Uterus (tissue), 2 donors: ENCODE data around the gene S100A7A.

Experiments used
- CTCF ChIP-seq, 4 experiments: fragments of 200-600 bp in 2 of 4; fragments of 450-650 bp in 2 of 4; sonication (generic) in 2 of 4; IDR thresholded peaks; one replicate each; pipeline ENCODE4 v1.5.1; 2016 to 2019; ENCODE audit warnings: antibody characterized with exemption in 4 of 4, mild to moderate bottlenecking in 2 of 4, moderate library complexity in 1 of 4
- POLR2A ChIP-seq, 2 donors: fragments of 450-650 bp; IDR thresholded peaks; one replicate each; pipeline ENCODE4 v1.6.1; 2016; ENCODE audit warnings: antibody characterized with exemption in 2 of 2, mild to moderate bottlenecking in 1 of 2, moderate library complexity in 1 of 2

- TF ChIP-seq CTCF (IDR thresholded peaks at IDR 0.05): no peak
- no peak for TF ChIP-seq POLR2A (IDR thresholded peaks at IDR 0.05)
These were observed 31.3 kb upstream of the S100A7A start for GRCh38 chr1:153384958-153385580.
